ENCODE results near the gene BTBD2.
"Not testable (repeated sequence)": the region's sequence is repeated elsewhere in the genome, so short reads cannot be mapped to it uniquely, and the experiment has no call there.

BTBD2 gene

GRCh38 chr19:2038284-2039088, 23.0 kb upstream of the BTBD2 start:
- Histone ChIP-seq H3K27me3 (ENCODE audit: control insufficient read depth in 1 of 2, insufficient read depth in 2 of 2, low read length in 2 of 2) (no peaks in the 10 kb centered on the region), H3K27ac (ENCODE audit: low read length) (no peak overlapping the region), H3K9ac (ENCODE audit: low read length in 2 of 2) (no peak overlapping the region), H3K9me3 (ENCODE audit: control insufficient read depth in 2 of 2, low read length in 2 of 2) (peaks cover 0 to 5% of the 10 kb centered on the region in 2 donors), H3K4me3 (ENCODE audit: low read length in 2 of 2) (no peak overlapping the region), H3K4me1 (ENCODE audit: control insufficient read depth, insufficient read depth, low read length) (peaks cover 32% of the 10 kb centered on the region), H3K36me3 (ENCODE audit: control insufficient read depth in 2 of 2, insufficient read depth in 2 of 2, low read length in 2 of 2) (peaks cover 7 to 17% of the 10 kb centered on the region in 2 donors)

DNA sequence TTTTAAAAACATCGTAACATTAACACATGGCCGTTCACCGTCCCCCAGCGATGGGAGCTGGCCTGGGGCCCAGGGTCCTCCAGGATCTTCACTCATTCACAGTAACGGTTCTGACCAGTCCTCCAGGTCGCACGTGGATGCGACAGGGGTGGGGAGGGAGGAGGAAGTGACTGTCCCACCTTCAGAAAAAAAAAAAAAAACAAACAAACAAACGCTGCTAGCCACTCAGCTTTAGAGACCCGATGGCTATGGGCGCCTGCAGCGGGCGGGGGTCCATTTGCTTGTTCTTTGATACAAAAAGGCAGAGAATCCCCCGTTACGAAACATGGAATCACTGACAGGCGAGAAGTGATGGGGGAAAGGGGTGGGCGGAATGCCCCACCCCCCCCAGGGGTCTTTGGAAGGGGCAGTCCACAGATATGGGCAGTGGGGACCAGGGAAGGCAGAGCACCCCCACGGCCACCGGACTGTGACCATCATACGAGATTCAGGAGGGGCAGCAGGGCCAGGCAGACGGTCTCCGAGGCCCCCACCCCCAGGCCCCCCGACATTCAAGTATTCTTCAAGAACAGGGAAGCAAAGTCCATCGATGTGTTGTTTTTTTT, 22.2 kb upstream of the BTBD2 start:
- Histone ChIP-seq H3K4me1 (ENCODE audit: control insufficient read depth, insufficient read depth, low read length) (peaks cover 26% of the 10 kb centered on the region), H3K9ac (ENCODE audit: low read length in 2 of 2) (no peak overlapping the region), H3K36me3 (ENCODE audit: control insufficient read depth in 2 of 2, insufficient read depth in 2 of 2, low read length in 2 of 2) (peaks cover 7 to 14% of the 10 kb centered on the region in 2 donors), H3K27me3 (ENCODE audit: control insufficient read depth in 1 of 2, insufficient read depth in 2 of 2, low read length in 2 of 2) (no peaks in the 10 kb centered on the region), H3K4me3 (ENCODE audit: low read length in 2 of 2) (no peak overlapping the region), H3K27ac (ENCODE audit: low read length) (peak overlapping the region; percentile 18), H3K9me3 (ENCODE audit: control insufficient read depth in 2 of 2, low read length in 2 of 2) (peaks cover 0 to 5% of the 10 kb centered on the region in 2 donors)

DNA sequence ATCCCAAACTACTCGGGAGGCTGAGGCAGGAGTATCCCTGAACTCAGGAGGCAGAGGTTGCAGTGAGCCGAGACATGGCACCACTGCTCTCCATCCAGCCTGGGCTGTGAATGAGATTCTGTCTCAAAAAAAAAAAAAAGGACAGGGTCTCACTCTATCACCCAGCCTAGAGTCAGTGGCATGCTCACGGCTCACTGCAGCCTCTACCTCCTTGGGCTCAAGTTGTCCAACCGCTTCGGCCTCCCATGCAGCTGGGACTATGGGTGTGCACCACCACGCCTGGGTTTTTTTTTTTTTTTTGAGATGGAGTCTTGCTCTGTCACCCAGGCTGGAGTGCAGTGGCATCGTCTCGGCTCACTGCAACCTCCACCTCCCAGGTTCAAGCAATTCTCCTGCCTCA, 20.9 kb upstream of the BTBD2 start:
- Histone ChIP-seq H3K9me3 (ENCODE audit: control insufficient read depth in 2 of 2, low read length in 2 of 2) (peaks cover 0 to 5% of the 10 kb centered on the region in 2 donors), H3K9ac (ENCODE audit: low read length in 2 of 2) (no peak overlapping the region), H3K4me3 (ENCODE audit: low read length in 2 of 2) (no peak overlapping the region), H3K36me3 (ENCODE audit: control insufficient read depth in 2 of 2, insufficient read depth in 2 of 2, low read length in 2 of 2) (peaks cover 7 to 14% of the 10 kb centered on the region in 2 donors), H3K27me3 (ENCODE audit: control insufficient read depth in 1 of 2, insufficient read depth in 2 of 2, low read length in 2 of 2) (no peaks in the 10 kb centered on the region), H3K4me1 (ENCODE audit: control insufficient read depth, insufficient read depth, low read length) (peaks cover 28% of the 10 kb centered on the region), H3K27ac (ENCODE audit: low read length) (no peak overlapping the region)

GRCh38 chr19:2035590-2035991, 20.1 kb upstream of the BTBD2 start:
- no peak overlapping the region for H3K9ac ChIP-seq (ENCODE audit: low read length in 2 of 2)
- peaks cover 4 to 7% of the 10 kb centered on the region in 2 donors for H3K36me3 ChIP-seq (ENCODE audit: control insufficient read depth in 2 of 2, insufficient read depth in 2 of 2, low read length in 2 of 2)
- H3K4me1 ChIP-seq (ENCODE audit: control insufficient read depth, insufficient read depth, low read length), result peaks cover 22% of the 10 kb centered on the region
- no peaks in the 10 kb centered on the region for H3K27me3 ChIP-seq (ENCODE audit: control insufficient read depth in 1 of 2, insufficient read depth in 2 of 2, low read length in 2 of 2)
- no peak overlapping the region for H3K27ac ChIP-seq (ENCODE audit: low read length)
- no peak overlapping the region for H3K4me3 ChIP-seq (ENCODE audit: low read length in 2 of 2)
- H3K9me3 ChIP-seq (ENCODE audit: control insufficient read depth in 2 of 2, low read length in 2 of 2), result peaks cover 0 to 5% of the 10 kb centered on the region in 2 donors

- Histone ChIP-seq H3K9ac (ENCODE audit: low read length in 2 of 2) (no peak overlapping the region), H3K27ac (ENCODE audit: low read length) (no peak overlapping the region), H3K9me3 (ENCODE audit: control insufficient read depth in 2 of 2, low read length in 2 of 2) (peaks cover 0 to 5% of the 10 kb centered on the region in 2 donors), H3K27me3 (ENCODE audit: control insufficient read depth in 1 of 2, insufficient read depth in 2 of 2, low read length in 2 of 2) (no peaks in the 10 kb centered on the region), H3K4me3 (ENCODE audit: low read length in 2 of 2) (no peak overlapping the region), H3K36me3 (ENCODE audit: control insufficient read depth in 2 of 2, insufficient read depth in 2 of 2, low read length in 2 of 2) (peaks cover 0 to 4% of the 10 kb centered on the region in 2 donors), H3K4me1 (ENCODE audit: control insufficient read depth, insufficient read depth, low read length) (peaks cover 17% of the 10 kb centered on the region)
Measured at GRCh38 chr19:2034729-2035589, 19.4 kb upstream of the BTBD2 start.

GRCh38 chr19:2034253-2034652, 18.7 kb upstream of the BTBD2 start:
- not testable (repeated sequence) for H3K9ac ChIP-seq (ENCODE audit: low read length in 2 of 2); H3K27me3 ChIP-seq (ENCODE audit: control insufficient read depth in 1 of 2, insufficient read depth in 2 of 2, low read length in 2 of 2); H3K36me3 ChIP-seq (ENCODE audit: control insufficient read depth in 2 of 2, insufficient read depth in 2 of 2, low read length in 2 of 2); H3K4me3 ChIP-seq (ENCODE audit: low read length in 2 of 2); H3K27ac ChIP-seq (ENCODE audit: low read length); H3K9me3 ChIP-seq (ENCODE audit: control insufficient read depth in 2 of 2, low read length in 2 of 2)
- peaks cover 17% of the 10 kb centered on the region for H3K4me1 ChIP-seq (ENCODE audit: control insufficient read depth, insufficient read depth, low read length)

- Histone ChIP-seq H3K27ac (ENCODE audit: low read length) (no peak overlapping the region), H3K27me3 (ENCODE audit: control insufficient read depth in 1 of 2, insufficient read depth in 2 of 2, low read length in 2 of 2) (no peaks in the 10 kb centered on the region), H3K4me1 (ENCODE audit: control insufficient read depth, insufficient read depth, low read length) (peaks cover 17% of the 10 kb centered on the region), H3K9me3 (ENCODE audit: control insufficient read depth in 2 of 2, low read length in 2 of 2) (peaks cover 0 to 5% of the 10 kb centered on the region in 2 donors), H3K9ac (ENCODE audit: low read length in 2 of 2) (no peak overlapping the region), H3K36me3 (ENCODE audit: control insufficient read depth in 2 of 2, insufficient read depth in 2 of 2, low read length in 2 of 2) (no peaks in the 10 kb centered on the region), H3K4me3 (ENCODE audit: low read length in 2 of 2) (no peak overlapping the region)
Measured at GRCh38 chr19:2033825-2034159, 18.3 kb upstream of the BTBD2 start.

- H3K9me3 ChIP-seq (ENCODE audit: control insufficient read depth in 2 of 2, low read length in 2 of 2), result peaks cover 0 to 5% of the 10 kb centered on the region in 2 donors
- H3K9ac ChIP-seq (ENCODE audit: low read length in 2 of 2), result no peak overlapping the region
- no peaks in the 10 kb centered on the region for H3K36me3 ChIP-seq (ENCODE audit: control insufficient read depth in 2 of 2, insufficient read depth in 2 of 2, low read length in 2 of 2)
- no peaks in the 10 kb centered on the region for H3K27me3 ChIP-seq (ENCODE audit: control insufficient read depth in 1 of 2, insufficient read depth in 2 of 2, low read length in 2 of 2)
- H3K27ac ChIP-seq (ENCODE audit: low read length), result peak overlapping the region; percentile 91
- H3K4me1 ChIP-seq (ENCODE audit: control insufficient read depth, insufficient read depth, low read length), result peaks cover 17% of the 10 kb centered on the region
- H3K4me3 ChIP-seq (ENCODE audit: low read length in 2 of 2), result no peak overlapping the region
Measured at GRCh38 chr19:2033115-2033824, 17.8 kb upstream of the BTBD2 start.

GRCh38 chr19:2032296-2032941, 16.9 kb upstream of the BTBD2 start:
- peaks cover 17% of the 10 kb centered on the region for H3K4me1 ChIP-seq (ENCODE audit: control insufficient read depth, insufficient read depth, low read length)
- no peaks in the 10 kb centered on the region for H3K27me3 ChIP-seq (ENCODE audit: control insufficient read depth in 1 of 2, insufficient read depth in 2 of 2, low read length in 2 of 2)
- peak overlapping the region; percentile 55 to 70 for H3K9ac ChIP-seq (ENCODE audit: low read length in 2 of 2)
- H3K36me3 ChIP-seq (ENCODE audit: control insufficient read depth in 2 of 2, insufficient read depth in 2 of 2, low read length in 2 of 2), result no peaks in the 10 kb centered on the region
- peak overlapping the region; percentile 22 to 60 for H3K4me3 ChIP-seq (ENCODE audit: low read length in 2 of 2)
- H3K9me3 ChIP-seq (ENCODE audit: control insufficient read depth in 2 of 2, low read length in 2 of 2), result peaks cover 0 to 5% of the 10 kb centered on the region in 2 donors
- peak overlapping the region; percentile 91 for H3K27ac ChIP-seq (ENCODE audit: low read length)

GRCh38 chr19:2027361-2027760, 11.8 kb upstream of the BTBD2 start:
- Histone ChIP-seq H3K9me3 (ENCODE audit: control insufficient read depth in 2 of 2, low read length in 2 of 2) (no peaks in the 10 kb centered on the region), H3K27ac (ENCODE audit: low read length) (no peak overlapping the region), H3K4me1 (ENCODE audit: control insufficient read depth, insufficient read depth, low read length) (peaks cover 10% of the 10 kb centered on the region), H3K4me3 (ENCODE audit: low read length in 2 of 2) (no peak overlapping the region), H3K36me3 (ENCODE audit: control insufficient read depth in 2 of 2, insufficient read depth in 2 of 2, low read length in 2 of 2) (no peaks in the 10 kb centered on the region), H3K9ac (ENCODE audit: low read length in 2 of 2) (no peak overlapping the region), H3K27me3 (ENCODE audit: control insufficient read depth in 1 of 2, insufficient read depth in 2 of 2, low read length in 2 of 2) (no peaks in the 10 kb centered on the region)

Data from stomach smooth muscle (tissue), 2 donors.